Fibroblast of pulmonary artery (primary cell): ENCODE measurements around the gene PRKG1.

Source experiments
- DNase-seq: peaks from one replicate; pipeline ENCODE4 v3.0.0-alpha.2; 2010; ENCODE audit warnings: low read depth
- H3K4me3 ChIP-seq: replicated peaks from 2 replicates; pipeline ENCODE4 v1.5.1; 2011; ENCODE audit warnings: low read depth, mild to moderate bottlenecking, control low read depth, low read length, moderate library complexity
- CTCF ChIP-seq: IDR thresholded peaks from 2 replicates; pipeline ENCODE4 v1.5.1; 2011; ENCODE audit warnings: mild to moderate bottlenecking, control low read depth, low read length, inconsistent platforms; ENCODE audit errors: missing control alignments

Gene PRKG1

GRCh38 chr10:52257692-52258075 is 1183.4 kb downstream of the PRKG1 start:
- no peak for DNase-seq

GRCh38 chr10:52258799-52259425 is 1184.6 kb downstream of the PRKG1 start:
- H3K4me3 ChIP-seq = no peak overlapping the region
- TF ChIP-seq CTCF = no peak
- no peak for DNase-seq

More at GRCh38 chr10:52257692-52258075, 1183.4 kb downstream of the PRKG1 start:
- H3K4me3 ChIP-seq = no peak overlapping the region
- TF ChIP-seq CTCF = no peak

- H3K4me3 ChIP-seq = no peak overlapping the region
- DNase-seq = no peak
- no peak for TF ChIP-seq CTCF
Observed at GRCh38 chr10:52259426-52259812, 1185.1 kb downstream of the PRKG1 start.

- no peak for TF ChIP-seq CTCF
- no peak overlapping the region for H3K4me3 ChIP-seq
- DNase-seq = no peak
Observed at GRCh38 chr10:52261362-52261761, 1187.1 kb downstream of the PRKG1 start.

DNA sequence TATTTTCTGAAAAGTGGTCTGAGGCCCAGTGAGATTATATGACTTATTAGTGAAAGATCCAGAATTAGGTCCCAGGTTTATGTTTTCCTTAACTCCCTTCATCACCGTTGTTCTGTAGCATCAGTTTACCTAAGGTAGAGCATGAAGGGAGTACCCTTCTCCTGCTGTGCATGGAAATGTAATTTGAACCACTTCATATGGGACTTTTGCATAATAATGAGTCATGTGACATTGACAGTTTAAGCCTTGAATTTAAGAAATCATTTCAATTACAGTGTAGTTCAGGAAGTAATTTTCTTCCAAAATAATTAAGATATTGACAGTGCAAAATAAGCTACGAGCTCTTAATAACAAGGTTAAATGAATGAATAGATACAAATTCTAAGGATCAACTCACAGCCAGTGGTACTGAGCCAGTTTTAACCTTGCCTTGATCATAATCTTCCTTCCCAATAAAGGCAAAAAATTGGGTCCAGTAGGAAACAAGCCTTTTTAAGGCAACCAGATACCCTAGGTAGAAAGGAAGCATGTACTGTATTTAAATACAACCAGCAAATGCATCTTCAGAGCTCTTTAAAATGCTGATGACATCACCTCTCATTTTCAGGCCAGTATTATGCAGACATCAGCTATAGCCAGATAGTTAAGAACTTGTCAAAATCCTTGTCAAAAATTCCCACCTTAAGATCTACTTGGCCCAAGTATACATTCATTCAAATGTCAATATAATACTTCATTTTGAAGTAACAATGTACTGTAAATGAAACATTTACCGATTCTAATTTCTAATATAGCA is 1191.0 kb downstream of the PRKG1 start:
- TF ChIP-seq CTCF = no peak
- no peak for DNase-seq
- no peak overlapping the region for H3K4me3 ChIP-seq

- no peak for DNase-seq
Observed at GRCh38 chr10:52266858-52267257, 1192.6 kb downstream of the PRKG1 start.

More at GRCh38 chr10:52266858-52267257, 1192.6 kb downstream of the PRKG1 start:
- no peak overlapping the region for H3K4me3 ChIP-seq
- no peak for TF ChIP-seq CTCF
